ENCODE measurements around the gene ARSI.

Gene ARSI

DNA sequence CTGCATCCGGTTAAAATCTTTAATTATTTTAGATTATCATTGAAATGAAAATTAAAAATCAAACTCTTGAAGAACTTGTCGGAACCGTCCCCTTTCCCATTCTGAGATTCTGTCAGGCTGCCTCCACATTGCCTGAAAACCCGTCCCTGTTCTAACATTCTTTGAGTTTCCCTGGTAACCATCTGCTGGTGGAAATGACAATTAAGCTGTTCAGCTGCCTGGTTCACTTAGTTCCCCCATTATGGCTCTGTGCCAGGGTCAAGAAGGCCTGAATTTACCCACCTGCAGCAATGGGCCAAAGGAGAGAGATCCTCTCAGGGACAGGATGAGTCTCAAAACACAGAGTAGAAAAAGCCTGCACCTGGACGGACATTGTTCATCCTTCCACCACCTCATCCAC, 43.0 kb upstream of the ARSI start:
- TF ChIP-seq, protein P1, sequence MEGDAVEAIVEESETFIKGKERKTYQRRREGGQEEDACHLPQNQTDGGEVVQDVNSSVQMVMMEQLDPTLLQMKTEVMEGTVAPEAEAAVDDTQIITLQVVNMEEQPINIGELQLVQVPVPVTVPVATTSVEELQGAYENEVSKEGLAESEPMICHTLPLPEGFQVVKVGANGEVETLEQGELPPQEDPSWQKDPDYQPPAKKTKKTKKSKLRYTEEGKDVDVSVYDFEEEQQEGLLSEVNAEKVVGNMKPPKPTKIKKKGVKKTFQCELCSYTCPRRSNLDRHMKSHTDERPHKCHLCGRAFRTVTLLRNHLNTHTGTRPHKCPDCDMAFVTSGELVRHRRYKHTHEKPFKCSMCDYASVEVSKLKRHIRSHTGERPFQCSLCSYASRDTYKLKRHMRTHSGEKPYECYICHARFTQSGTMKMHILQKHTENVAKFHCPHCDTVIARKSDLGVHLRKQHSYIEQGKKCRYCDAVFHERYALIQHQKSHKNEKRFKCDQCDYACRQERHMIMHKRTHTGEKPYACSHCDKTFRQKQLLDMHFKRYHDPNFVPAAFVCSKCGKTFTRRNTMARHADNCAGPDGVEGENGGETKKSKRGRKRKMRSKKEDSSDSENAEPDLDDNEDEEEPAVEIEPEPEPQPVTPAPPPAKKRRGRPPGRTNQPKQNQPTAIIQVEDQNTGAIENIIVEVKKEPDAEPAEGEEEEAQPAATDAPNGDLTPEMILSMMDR (IDR thresholded peaks at IDR 0.05) = no peak
- TF ChIP-seq ZFX (IDR thresholded peaks at IDR 0.05; ENCODE audit: borderline replicate concordance) = no peak
- H3K27ac ChIP-seq = no peak overlapping the region

- TF ChIP-seq, protein P1 (IDR thresholded peaks at IDR 0.05) = no peak
- TF ChIP-seq ZFX (IDR thresholded peaks at IDR 0.05; ENCODE audit: borderline replicate concordance) = no peak
- no peak overlapping the region for H3K27ac ChIP-seq
Observed at GRCh38 chr5:150343994-150344631, 41.4 kb upstream of the ARSI start.

GRCh38 chr5:150342583-150342982, 39.9 kb upstream of the ARSI start:
- TF ChIP-seq, protein P1 (IDR thresholded peaks at IDR 0.05) = no peak
- no peak for TF ChIP-seq ZFX (IDR thresholded peaks at IDR 0.05; ENCODE audit: borderline replicate concordance)
- H3K27ac ChIP-seq = no peak overlapping the region

DNA sequence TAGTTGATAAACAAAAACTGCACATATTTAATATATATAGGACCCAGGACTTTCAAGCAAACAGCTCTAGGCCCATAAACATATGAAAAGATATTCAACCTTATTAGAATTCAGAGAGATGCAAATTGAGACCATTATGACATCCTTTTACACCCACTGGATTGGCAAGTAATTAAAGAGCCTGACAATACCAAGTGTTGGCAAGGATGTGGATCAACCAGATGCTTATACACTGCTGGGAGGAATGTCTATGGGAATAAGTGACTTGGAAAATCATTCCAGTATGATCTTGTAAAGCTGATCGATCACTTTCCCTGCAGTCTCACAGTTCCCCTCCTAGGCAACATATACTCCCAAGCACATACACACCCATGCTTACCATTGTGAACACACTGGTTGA, 39.3 kb upstream of the ARSI start:
- no peak for TF ChIP-seq ZFX (IDR thresholded peaks at IDR 0.05; ENCODE audit: borderline replicate concordance)
- TF ChIP-seq, protein P1 (IDR thresholded peaks at IDR 0.05) = no peak
- no peak overlapping the region for H3K27ac ChIP-seq

GRCh38 chr5:150341331-150341730, 38.6 kb upstream of the ARSI start:
- TF ChIP-seq, protein P1 (IDR thresholded peaks at IDR 0.05) = no peak
- TF ChIP-seq ZFX (IDR thresholded peaks at IDR 0.05; ENCODE audit: borderline replicate concordance) = no peak
- H3K27ac ChIP-seq = no peak overlapping the region

DNA sequence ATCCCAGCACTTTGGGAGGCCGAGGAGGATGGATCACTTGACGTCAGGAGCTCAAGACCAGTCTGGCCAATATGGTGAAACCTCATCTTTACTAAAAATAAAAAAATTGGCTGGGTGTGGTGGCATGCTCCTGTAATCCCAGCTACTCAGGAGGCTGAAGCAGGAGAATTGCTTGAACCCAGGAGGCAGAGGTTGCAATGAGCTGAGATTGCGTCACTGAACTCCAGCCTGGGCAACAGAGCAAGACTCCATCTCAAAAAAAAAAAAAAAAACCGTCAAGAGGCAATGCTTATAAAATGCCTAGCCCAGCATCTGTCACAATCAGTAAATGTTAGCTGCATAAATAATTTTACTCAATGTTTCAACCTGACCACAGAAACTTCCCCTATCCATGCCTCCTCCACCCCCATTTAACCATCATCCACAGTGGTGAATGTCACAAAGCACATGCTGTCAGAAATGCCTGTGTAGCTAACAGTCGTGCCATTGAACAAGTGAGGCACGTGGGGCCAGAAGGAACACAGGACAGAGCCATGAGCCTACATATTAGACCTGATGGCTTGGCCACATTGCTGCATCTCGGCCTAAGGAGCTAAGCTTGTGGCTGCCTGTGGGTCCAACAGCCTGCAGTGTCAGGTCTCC, 38.0 kb upstream of the ARSI start:
- no peak for TF ChIP-seq ZFX (IDR thresholded peaks at IDR 0.05; ENCODE audit: borderline replicate concordance)
- TF ChIP-seq, protein P1 (IDR thresholded peaks at IDR 0.05) = no peak
- no peak overlapping the region for H3K27ac ChIP-seq

- no peak overlapping the region for H3K27ac ChIP-seq
- no peak for TF ChIP-seq ZFX (IDR thresholded peaks at IDR 0.05; ENCODE audit: borderline replicate concordance)
- TF ChIP-seq, protein P1 (IDR thresholded peaks at IDR 0.05) = no peak
Observed at GRCh38 chr5:150339841-150340240, 37.1 kb upstream of the ARSI start.
